Measurements from ENCODE around the gene SORBS2. TPM values are rescaled to one million over a fixed set of nuclear protein-coding genes. Genes with fewer than 3 reads are reported as not detected.
A peak's percentile ranks its signal among the peaks of the same experiment; 100 is the strongest.

Gene SORBS2
- total RNA-seq, 1 experiment from 2014 or later = 0.34 TPM

GRCh38 chr4:185839770-185840169 is 27.8 kb upstream of the SORBS2 start:
- CTCF ChIA-PET = no interaction called here
- H3K27me3 ChIP-seq (ENCODE audit: insufficient read depth, low read length) = no peaks in the 10 kb centered on the region
- TF ChIP-seq FOSL1 (IDR thresholded peaks at IDR 0.05; ENCODE audit: low read depth) (no peak), POLR2AphosphoS5 (IDR thresholded peaks at IDR 0.05; ENCODE audit: low read depth, low read length) (no peak), ZNF274 (IDR thresholded peaks at IDR 0.05; ENCODE audit: low read depth, low read length) (no peak), TCF7L2 (IDR thresholded peaks at IDR 0.05; ENCODE audit: borderline replicate concordance, extremely low read depth, insufficient read depth, insufficient read length) (no peak), RAD21 (IDR thresholded peaks at IDR 0.05; ENCODE audit: low read depth) (no peak), ATF3 (IDR thresholded peaks at IDR 0.05) (no peak), ZBTB33 (IDR thresholded peaks at IDR 0.05; ENCODE audit: extremely low read depth, insufficient replicate concordance, low read length) (no peak), SP1 (IDR thresholded peaks at IDR 0.05; ENCODE audit: low read depth) (no peak; the same call in 1 of the 2 replicates), SRF (IDR thresholded peaks at IDR 0.05; ENCODE audit: low read depth) (no peak), YY1 (IDR thresholded peaks at IDR 0.05; ENCODE audit: extremely low read depth, insufficient replicate concordance, low read depth, low read length) (no peak)
- TF ChIP-seq, protein P1, sequence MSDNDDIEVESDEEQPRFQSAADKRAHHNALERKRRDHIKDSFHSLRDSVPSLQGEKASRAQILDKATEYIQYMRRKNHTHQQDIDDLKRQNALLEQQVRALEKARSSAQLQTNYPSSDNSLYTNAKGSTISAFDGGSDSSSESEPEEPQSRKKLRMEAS (IDR thresholded peaks at IDR 0.05) = no peak
- intact Hi-C loops (cut with micrococcal nuclease) = no loop called here
- H3K4me2 ChIP-seq (ENCODE audit: low read length) = peak overlapping the region; percentile 70
- no TSS peak for BruUV-seq (replicated peaks)
- no peaks in the 10 kb centered on the region for H3K79me2 ChIP-seq (ENCODE audit: insufficient read depth, low read length)
- H3K4me3 ChIP-seq (replicated peaks in 1 of 2; ENCODE audit: low read depth in 1 of 2, low read length in 2 of 2) = no peak overlapping the region
- no peaks in the 10 kb centered on the region for H3K9me2 ChIP-seq (ENCODE audit: insufficient read depth)
- no peaks in the 10 kb centered on the region for H3K9me3 ChIP-seq (ENCODE audit: control insufficient read depth in 1 of 2, insufficient read depth in 1 of 2, low read depth in 1 of 2, low read length in 2 of 2)
- H3K36me3 ChIP-seq (ENCODE audit: control insufficient read depth in 1 of 2, insufficient read depth in 2 of 2, low read length in 2 of 2) = no peaks in the 10 kb centered on the region
- POLR2A ChIA-PET = no interaction called here
- RAD21 ChIA-PET (ENCODE audit: low non-redundant PET in 1 of 2, low total read pairs in 2 of 2, uncharacterized antibody in 2 of 2, unreplicated experiment in 2 of 2) = no interaction called here
- H3K27ac ChIP-seq (ENCODE audit: low read depth, low read length) = no peak overlapping the region
- ATAC-seq (peak; percentile 10; the same call in 1 of the 2 replicates), DNase-seq (ENCODE audit: low read depth, low spot score) (no peak)
- peak overlapping the region; percentile 28 for H3K9ac ChIP-seq (ENCODE audit: low read length)
- H3K4me1 ChIP-seq (ENCODE audit: control insufficient read depth in 1 of 2, insufficient read depth in 2 of 2, low read length in 2 of 2) = peaks cover 8 to 23% of the 10 kb centered on the region in 2 experiments
- H2AFZ ChIP-seq (ENCODE audit: low read depth, low read length, poor library complexity, severe bottlenecking) = peak overlapping the region; percentile 87
- no peaks in the 10 kb centered on the region for H4K20me1 ChIP-seq (ENCODE audit: insufficient read depth)
